Measurements from ENCODE around the gene RAD1. TPM values are rescaled to one million over a fixed set of nuclear protein-coding genes. Genes with fewer than 3 reads are reported as not detected.

The RAD1 gene
- total RNA-seq, 1 experiment from 2014 or later = 34.4 TPM

- Histone ChIP-seq H3K27me3 (replicated peaks; ENCODE audit: control insufficient read depth, insufficient read depth, low read length) (no peaks in the 10 kb centered on the region), H3K9me3 (no peaks in the 10 kb centered on the region), H3K4me1 (peaks cover 9% of the 10 kb centered on the region), H3K4me3 (ENCODE audit: low read depth, low read length) (no peak overlapping the region), H3K36me3 (ENCODE audit: control insufficient read depth, insufficient read depth, low read length) (no peaks in the 10 kb centered on the region)
- Mint-ChIP-seq H3K27ac (ENCODE audit: unreplicated experiment) (no peak overlapping the region), H3K36me3 (ENCODE audit: insufficient read depth, unreplicated experiment) (no peaks in the 10 kb centered on the region), H3K9me3 (ENCODE audit: unreplicated experiment) (peaks cover 16% of the 10 kb centered on the region), H3K27me3 (ENCODE audit: insufficient read depth, unreplicated experiment) (no peaks in the 10 kb centered on the region), H3K4me1 (ENCODE audit: low read depth, unreplicated experiment) (no peaks in the 10 kb centered on the region), H3K4me3 (ENCODE audit: unreplicated experiment) (no peak overlapping the region)
- DNase-seq = no peak
- CTCF ChIA-PET = no interaction called here
- POLR2A ChIA-PET = no interaction called here
- TF ChIP-seq CTCF (IDR thresholded peaks at IDR 0.05; ENCODE audit: insufficient read depth in 1 of 2, low read depth in 1 of 2, low read length in 1 of 2, severe bottlenecking in 1 of 2, unreplicated experiment in 1 of 2) = no peak
- intact Hi-C loops (cut with micrococcal nuclease; ENCODE audit: unreplicated experiment) = no loop called here
- no TSS peak for BruUV-seq (replicated peaks)
Observed at GRCh38 chr5:34857161-34857560, 58.1 kb downstream of the RAD1 start.

Other genes starting within 250 kb of the RAD1 start
- 0.09 and 0.72 TPM in 2 replicates for gene TTC23L, start 76.3 kb downstream of the RAD1 start, total RNA-seq (2022)
- gene BRIX1, start 207 bp upstream of the RAD1 start, total RNA-seq (2022) = 56.5 and 61.1 TPM in 2 replicates
- 62.3 and 66.0 TPM in 2 replicates for gene DNAJC21, start 14.1 kb upstream of the RAD1 start, total RNA-seq (2022)
- 0.21 TPM in 1 of 2 replicates, not detected in the other for gene AGXT2, start 132.4 kb upstream of the RAD1 start, total RNA-seq (2022)

All from Caco-2 (cell line).